Cerebellar nuclear complex (tissue), 1 donor: Measurements from ENCODE around the gene CIB4.

Experiments used
- DNase-seq, 2 experiments: peaks; one replicate each; lab custom pipeline; 2025; lab: John Stamatoyannopoulos, UW

Gene CIB4

DNA sequence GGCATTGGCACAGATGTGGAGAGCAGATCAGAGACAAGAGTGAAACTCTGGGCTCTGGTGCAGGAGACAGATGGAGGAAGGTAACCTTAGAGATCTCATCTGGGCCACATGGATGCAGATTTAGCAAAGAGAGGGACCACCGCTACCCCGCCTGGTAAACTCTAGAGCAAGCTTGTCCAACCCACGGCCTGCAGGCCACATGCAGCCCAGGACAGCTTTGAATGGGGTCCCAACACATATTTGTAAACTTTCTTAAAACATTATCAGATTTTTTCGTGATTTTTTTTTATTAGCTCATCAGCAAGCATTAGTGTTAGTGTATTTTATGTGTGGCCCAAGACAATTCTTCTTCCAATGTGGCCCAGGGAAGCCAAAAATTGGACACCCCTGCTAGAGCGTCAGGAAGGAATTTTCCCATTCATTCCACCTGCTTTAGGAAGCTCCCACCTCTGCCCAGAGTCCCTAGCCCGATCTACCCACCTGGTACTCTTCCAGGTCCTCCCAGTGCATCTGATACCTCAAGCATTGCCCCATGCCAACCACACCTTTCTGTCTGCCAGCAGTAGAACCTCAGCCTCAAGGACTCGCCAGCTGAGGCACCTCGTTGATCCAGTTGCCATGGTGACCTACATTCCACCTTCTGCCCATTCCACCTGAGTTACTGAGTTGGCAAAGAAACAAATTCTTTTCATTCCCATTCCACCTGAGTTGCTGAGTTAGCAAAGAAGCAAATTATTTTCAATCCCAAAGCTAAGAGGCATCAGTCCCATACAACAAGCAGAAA is at the start of gene CIB4:
Gene CIB4, minus strand, starts transcription at position 586 of the 784 bp plus-strand sequence. Its CDS starts 52 bp downstream, at position 534.
- no peak for DNase-seq

DNA sequence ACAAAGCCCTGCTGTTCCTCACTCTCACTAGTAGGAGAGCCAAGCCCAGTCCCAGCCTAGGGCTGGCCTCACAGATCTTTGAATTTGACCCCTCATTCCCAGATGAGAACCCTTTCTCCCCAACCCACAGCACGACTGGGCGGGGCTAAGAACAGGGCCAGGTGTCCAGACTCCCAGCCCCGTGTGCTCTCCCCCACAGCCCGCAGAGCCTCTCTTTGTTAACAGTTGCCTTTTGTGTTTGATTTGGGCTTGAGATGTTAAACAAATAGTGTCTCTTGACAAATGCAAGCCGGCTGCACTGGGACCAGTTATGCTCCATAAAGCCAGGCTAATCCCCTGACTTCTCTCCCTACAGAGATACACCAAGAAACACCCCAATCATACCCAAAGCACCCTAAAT is 46.6 kb upstream of the CIB4 start:
- no peak for DNase-seq

DNA sequence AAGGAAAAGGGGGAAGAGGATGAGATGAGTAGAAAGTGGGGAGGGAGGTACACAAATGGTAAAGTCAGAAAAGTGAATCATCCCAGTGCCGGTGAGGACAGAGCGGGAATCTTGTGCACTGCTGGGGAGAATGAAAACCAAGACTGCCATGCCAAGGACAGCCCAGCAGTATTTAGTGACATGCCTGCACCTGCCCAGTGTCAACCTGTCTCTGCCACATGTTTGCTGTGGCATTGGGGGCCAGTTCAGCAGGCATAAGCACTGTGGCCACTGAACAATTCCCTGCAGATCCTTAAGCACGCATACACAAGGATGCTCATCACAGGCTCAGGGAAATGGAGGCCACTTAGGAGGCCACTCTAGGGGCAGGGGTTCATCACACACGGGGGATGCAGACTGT is 46.2 kb upstream of the CIB4 start:
- no peak for DNase-seq

DNA sequence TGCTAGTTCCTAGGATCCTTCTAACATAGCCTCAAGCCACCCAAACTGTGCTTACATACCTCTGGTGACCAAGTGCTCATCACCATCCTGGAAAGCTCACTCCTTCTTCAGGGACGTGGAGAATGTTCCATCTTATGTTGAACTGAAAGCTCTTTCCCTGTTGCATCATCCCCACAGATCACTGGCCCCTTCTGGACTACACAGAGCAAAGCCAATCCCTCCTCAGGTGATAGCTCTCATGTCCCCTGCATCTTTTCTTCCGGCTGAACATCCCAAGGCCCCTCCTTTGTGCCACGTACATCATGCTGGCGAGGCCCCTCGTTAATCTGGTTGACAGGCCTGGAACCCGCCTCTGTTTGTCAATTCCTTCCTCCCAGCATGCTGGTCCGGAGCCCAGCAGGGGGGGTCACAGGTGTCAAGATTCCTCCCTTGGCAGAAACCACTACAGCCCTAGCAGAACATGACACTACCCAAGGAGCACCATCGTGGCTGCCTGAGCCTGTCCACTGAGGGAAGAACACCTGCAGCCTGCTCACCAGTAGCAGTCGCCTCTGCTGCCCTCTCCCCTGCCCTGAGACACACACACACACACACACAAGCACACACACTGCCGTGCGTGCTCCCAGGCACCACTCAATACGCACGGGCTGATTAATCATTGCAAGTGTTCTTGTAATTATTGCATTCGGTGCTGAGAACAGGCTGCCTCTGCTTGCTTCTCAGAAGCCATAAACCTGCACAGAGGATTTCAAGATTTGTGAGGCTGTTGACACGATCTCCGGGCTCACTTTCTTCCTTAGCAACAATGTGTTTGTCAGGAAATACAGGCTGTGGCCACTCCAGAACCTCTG is 45.0 kb upstream of the CIB4 start:
- no peak for DNase-seq

DNA sequence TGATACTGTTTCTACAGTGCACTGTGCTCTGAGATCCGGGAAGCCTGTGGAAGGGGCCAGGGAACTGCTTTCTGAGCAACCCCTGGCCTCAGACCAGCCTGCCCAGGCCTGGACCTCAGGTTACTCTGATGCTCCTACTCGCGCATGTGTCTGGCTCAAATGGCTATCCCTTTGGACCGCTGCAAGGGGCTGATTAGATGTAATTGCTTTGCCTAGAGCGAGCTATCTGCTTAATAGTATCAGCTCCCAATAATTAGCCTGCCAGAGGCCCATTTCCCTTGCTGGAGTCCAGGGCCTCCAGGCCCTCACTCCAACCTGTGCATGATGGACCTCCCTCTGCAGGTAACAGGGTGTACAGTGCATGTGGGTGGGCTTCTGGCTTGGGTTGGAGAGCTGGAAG is 44.2 kb upstream of the CIB4 start:
- no peak for DNase-seq

DNA sequence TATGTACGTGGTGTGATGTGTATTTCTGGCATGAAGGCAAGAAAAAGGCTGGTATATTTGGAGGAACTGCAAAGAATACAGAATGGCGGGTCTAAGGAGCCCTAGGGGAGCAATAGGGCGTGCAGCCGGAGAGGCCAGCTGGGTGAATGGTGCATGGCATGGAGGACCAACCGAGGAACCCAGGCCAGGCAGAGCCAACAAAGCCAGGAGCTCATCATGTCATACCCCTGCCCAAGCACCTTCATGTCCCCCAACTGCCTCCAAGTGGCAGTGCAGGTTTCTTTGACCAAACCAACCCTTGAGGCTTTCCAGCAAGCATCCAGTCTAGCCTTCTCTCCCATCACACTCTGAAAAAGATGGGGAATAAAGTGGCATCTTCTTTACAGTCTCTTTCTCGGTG is 42.4 kb upstream of the CIB4 start:
- no peak for DNase-seq

DNA sequence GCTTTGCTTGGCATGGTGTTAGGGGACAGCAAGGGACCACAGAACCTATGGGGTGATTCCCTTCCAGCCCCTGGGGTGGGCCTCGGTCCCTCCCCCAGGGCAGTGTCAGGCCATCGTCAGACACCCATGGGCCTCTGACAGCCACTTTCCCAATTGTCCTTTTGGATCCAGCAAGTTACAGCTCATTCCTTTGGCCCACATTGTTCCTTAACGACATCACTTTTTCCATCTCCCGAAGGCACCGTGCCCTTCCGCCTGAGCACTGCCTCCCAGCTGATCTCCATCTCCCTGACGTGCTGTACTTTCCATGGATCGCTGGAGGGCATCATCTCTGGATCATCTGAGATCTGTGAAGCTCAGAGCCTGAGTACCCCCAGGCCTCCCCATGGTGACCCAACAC is 41.0 kb upstream of the CIB4 start:
- no peak for DNase-seq

DNA sequence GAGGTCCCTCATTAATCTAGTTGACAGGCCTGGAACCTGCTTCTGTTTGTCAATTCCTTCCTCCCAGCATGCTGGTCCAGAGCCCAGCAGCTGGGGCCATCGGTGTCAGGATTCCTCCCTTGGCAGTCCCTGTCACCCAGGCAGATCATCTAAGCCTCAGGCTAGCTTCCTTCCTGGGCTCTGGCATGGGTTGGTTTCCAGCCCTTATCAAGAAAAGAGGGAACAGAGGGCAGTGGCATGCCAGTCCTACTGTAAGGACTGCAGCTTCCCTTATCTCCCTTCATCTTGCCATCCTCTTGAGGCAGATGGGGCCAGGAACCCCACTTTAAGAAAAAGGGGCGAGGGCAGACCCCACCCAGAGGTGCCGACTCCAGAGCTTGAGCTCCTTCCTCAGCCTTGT is 40.5 kb upstream of the CIB4 start:
- no peak for DNase-seq

DNA sequence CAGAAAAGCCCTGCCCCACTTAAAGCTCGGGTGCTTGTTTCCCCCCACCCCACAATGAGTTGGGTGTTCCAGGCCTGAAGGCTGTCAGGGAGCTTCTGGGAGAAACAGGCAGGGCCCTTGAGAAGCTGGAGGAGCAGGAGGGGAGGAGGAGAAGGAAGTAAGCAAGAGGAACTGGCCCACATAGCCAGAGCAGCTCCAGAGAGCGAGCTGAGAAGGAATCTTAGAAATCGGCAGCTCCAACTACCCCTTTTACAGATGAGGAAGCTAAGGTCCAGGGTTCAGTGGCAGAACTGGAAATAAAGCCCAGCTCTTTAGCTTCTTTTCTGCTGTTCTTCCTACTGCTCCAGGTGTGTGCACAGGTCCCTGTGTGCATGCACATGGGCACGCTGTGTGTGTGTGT is 38.7 kb upstream of the CIB4 start:
- no peak for DNase-seq

DNA sequence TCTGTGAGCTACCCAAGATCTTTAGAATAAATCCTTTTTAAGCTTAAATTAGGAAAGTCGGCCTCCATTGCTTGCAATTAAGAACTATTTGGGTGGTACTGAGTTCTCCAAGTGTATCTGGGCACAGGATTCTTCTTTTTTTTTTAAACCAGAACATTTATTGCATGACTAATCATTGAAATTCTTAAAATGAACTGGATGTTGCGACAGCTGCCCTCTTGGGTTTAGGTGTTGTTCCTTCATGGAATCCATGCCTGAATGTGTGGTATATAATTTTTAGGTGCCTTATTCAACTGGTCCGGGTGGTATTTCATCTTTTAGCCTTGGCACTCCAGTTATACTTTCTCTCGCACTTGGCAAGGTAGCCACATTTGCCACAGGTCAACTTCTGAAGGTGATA is 36.9 kb upstream of the CIB4 start:
- DNase-seq, result no peak

DNA sequence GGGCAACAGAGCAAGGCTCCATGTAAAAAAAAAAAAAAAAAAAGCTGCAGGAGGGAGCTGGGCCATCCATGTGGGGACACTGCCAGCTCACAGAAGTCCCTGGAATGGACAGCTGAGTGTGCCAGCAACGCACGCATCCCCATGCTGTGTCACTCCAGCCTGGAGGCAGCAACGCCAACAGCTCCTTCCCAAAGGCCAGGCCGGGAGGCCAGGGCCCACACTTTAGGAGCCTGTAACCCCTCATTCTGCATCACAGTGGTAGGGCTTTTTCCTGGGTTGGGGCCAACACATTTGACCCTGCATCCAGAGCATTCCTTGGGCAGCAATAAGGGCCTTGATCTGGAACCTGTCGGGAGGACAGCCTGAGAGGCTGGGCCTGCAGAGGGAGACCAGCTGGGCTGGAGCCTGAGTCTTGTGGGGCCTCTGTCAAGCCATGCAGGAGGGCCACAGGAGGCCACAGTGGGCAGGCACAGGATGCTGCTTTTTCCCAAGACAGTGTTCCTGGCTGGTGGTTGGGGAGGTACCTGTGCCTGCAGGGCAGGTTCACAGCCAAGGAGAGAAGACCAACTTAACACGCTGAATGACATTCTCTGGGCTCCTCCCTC is 34.6 kb upstream of the CIB4 start:
- DNase-seq, result no peak

DNA sequence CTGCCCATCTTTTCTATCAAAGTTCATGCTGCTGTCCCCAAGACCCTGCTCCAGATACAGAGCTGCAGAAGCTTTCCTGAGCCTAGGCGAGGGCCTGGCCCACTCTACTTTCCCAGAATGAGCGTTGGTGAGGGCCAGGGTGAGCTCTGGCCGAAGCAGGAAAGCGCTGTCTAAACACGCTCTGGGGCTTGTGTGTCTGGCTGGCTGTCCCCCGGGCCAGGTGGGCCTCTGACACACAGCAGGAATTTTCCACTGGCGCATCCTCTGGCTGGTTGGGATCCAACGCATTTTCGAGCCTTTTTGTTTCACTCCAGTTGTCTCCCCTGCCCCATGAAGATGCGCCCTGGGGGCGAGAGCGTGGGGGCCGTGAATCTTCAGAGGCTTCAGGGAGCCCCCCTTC is 33.6 kb upstream of the CIB4 start:
- DNase-seq, result no peak

DNA sequence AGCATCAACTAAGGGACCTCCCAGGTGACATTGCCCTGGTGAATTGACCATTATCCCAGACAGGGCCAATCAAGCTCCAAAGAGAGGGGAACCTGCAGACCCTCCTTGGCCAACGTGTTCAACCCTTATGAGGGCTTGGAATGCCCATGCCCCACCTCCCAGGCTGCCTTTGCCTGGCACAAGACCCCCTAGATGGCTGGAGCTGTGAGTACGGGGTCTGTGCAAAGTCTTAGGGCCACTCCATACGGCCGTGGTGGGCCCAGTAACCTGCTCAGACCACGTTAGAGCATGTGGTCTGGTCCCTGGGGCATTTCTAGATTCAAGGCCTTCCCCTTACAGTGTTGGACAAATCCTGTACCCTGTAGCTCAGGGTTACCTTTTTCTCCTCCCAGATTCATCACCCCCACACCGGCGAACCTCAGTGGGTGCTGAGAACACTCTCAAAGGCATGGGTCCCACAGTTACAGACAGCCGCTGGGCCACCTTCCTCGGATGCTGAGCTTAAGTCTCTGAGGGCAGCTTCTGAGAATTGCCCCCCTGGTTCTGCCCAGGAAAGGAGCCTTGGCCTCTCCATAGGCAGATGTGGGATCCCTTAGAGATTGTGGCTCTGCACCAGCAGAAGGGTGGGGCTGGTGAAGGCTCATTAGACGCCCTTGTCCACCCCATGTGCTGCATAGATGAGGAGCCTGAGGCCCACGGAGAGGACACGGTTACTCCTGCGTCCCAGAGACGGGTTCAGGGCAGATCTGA is 33.0 kb upstream of the CIB4 start:
- DNase-seq, result no peak

DNA sequence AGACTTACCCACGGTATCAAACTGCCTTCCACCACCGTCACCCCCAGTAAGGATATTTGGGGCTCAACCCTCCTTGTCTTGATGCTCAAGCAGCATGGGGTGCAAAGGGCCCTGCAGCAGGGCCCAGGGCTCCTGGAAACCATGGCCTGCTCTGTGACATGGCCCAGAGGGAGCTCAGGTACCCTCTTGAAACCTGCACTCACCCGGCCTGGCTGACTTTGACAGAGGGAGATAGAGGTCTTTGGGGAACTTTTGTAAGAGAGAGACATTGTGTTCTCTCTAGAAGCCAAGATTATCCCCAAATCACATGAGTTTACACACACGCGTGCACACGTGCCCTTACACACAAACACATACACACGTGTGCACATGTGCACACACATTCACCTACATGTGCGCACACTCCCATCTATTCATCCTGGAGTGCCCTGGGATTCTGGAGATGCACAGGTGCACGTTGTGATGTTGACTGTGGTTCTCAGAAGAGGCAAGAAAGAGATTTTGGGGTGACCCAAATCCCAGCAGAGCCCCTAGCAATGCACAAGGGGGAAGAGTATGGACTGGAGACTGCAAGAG is 31.7 kb upstream of the CIB4 start:
- DNase-seq, result no peak

DNA sequence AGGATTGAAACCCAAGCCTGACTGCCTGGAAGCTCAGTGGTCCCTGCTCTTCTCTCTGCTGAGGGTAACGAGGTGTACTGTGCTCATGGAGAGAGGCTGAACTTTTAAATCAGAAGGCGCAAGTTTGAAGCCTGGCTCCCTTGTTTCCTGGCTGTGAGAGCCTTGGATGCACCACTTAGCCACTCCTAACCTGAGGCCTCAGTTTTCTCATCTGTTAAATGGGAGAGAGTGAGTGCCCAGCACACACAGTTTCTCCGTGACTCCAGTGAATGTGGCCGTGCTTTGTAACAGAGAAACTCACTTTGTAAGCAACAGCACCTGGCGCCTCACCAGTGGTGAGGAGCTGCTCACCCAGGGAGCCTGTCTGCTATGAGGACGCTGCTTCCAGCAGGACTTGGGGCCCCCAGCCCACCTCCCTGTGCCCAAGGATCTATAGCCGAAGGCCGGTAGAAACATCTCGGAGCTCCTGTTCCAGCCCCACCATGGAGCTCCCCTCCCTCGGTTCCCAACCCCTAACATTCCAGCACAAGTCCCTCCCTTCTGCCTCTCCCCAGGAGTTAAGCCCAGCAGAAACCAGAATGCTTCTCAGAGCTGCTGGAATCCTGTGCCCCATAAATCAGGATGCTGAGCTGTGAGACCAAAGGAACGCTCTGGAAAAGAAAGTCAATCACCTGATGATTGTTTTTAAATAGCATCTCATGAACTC is 31.1 kb upstream of the CIB4 start:
- DNase-seq, result no peak

DNA sequence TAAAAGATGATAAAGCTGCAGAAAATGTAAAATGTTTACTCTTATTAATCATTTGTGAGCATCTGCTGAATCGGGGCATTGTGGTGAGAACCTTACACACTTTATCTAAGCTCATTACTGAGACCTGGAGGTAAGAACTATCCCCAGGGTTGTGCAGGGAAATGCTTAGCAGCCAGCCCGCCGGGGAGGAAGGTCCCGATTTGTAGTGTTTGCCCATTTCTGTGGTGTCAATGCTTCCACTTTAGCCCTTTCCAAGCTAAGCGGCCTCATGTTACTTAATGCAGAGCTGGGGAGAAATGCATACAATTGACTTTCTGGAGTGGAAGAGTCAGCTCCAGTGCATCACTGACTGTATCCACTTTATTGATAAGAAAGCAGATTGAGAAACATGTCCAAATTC is 30.5 kb upstream of the CIB4 start:
- no peak for DNase-seq

DNA sequence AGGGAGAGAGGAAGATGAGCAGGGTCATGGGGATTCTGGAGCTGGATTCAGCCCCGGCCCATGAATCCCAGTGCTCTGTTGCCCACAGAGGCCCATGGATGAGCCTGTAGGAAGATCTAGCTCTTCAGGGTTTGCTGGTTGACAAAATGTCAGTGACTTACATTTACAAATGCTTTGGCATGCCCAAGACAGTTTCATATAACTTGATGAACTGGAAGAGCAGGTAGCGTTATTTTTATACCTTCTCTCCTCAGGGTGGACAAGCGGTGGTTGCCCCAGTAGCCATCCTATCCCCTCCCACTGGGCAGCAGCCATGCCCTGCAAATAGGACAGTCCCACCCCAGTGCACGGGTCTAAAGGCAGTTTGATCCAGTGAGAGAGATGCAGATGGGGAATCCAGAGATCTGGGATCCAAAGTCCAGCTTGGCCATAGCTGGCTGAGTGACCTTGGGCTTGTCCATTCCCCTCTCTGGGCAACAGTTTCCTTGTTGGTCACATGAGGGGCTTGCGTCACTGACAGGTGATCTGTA is 29.8 kb upstream of the CIB4 start:
- no peak for DNase-seq

DNA sequence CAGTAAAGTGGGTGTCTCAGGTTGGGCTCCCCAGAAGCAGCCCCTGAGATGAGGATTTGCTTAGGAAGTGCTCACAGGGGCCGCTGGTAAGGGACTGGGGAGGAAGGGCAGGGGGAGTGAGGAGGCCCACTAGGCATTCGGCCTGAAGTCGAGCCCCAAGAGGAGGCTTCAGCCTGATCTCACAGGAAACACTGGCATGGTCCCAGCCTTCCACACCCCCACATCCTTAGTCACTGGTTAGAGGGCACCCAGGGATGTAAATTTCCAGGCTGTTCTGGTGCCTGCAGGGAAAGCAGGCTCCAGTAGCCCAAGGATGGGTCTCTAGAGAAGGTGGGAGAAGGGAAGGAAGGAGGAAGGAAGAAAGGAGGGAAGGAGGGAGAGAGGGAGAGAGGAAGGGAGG is 29.0 kb upstream of the CIB4 start:
- no peak for DNase-seq

DNA sequence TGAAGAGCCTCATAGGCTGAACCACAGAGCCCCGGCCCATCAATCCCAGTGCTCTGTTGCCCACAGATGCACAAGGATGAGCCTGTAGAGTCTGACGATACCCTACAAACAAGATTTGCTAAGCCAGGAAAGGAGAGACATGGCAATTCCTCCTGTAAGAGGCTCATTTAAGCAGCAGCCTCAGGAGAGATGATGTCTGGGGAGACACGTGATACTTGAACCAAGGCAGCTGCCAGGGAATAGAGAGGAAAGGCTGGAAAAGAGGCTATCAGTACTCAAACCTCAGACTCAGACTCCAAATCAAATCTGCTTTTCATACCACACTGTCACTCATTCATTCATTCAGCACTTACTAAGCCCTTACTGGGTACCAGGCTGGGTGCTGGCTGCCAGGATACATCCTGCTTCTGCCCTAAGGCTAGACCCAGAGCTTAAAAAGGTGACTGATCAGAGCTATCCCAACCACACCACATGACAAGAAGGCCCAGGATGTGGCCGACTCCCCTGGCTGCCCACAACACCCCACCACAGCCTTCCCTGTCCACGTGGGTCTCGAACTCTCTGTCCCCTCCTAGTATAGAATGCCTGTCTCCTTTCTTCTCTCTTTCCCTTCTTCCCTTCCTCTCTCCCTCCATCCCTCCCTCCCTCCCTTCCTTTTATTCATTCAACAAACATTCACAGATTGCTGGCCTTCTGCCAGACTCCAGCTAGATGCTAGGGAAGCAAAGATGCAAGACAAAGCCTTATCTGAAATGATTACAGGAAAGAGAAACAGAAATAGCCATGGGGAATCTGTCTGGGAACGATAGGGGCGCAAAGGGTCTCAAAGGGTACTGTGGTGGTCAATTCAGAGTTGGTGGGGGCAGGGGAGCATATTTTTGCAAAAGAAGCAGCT is 27.9 kb upstream of the CIB4 start:
- DNase-seq, result no peak

DNA sequence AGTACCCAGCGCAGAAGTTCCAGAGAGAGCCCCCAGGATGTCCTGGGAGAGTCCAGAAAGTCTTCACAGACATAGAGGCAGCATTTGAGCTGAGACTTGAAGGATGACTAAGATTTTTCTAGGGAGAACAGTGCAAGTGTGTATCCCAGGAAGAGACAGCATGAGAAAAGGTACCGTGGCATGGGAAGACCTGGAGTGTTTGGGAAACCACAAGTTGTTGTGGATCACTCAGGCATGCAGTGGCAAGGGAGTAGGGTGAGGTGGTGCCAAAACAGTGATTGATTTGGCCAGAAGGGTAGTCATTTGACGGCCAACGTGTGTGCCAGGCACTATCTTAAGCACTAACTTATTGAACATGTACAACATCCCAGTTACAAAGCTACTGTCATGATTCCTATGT is 26.9 kb upstream of the CIB4 start:
- no peak for DNase-seq
